GM21526 (cell line): ENCODE data around the gene CYB561A3.
"Not testable (repeated sequence)": the region's sequence is repeated elsewhere in the genome, so short reads cannot be mapped to it uniquely, and the experiment has no call there.

Experiments used
- ATAC-seq: cut with Tn5 transposase; IDR thresholded peaks from one replicate; pipeline ENCODE4 v1.9.1; 2021; ENCODE audit warnings: moderate library complexity; ENCODE audit not compliant: unreplicated experiment, low FRiP score

CYB561A3 gene

DNA sequence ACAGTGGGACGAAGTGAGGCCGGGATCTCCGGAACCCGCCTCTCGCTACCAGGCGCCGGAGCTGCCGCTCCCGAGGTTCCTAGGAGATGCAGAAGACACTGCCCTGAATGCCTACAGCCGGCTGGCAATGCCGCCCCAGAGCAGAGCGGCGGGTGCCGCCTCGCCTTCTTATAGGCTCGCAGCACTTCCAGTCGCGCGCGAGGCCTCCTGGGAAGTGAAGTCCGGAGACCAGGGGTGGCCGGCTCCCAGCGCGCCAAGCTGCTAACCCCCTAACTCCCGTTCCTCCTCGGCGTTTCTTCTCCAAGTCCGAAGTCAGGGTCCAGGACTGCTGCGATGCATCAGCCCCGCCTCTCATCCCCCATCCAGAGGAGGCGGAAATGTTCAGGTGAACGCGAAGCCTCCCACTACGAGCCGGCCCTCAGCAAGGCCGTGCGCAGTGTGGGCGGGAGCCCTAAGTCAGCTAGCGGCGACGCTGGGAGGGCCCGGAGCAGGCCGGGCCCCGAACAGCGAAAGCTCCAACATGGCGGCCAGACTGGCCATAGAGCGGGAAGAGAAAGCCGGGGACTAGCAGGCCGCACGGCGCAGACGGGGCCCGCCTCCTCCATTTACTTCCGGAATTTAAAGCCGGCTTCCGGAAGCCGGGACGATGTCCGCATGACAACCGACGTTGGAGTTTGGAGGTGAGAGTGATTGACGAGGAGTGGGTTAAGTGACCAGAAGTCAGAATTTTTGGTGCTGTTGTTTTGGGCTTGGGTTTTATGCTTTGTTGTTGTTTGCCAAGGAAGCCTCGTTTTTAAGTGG is at the start of gene CYB561A3, which contains the start of gene TMEM138:
CYB561A3 (minus strand) TSS at position 142 of the 801 bp plus-strand sequence. CDS start 5,169 bp downstream, outside the sequence.
TMEM138 (plus strand) TSS at position 634 of the 801 bp plus-strand sequence. CDS start 2,017 bp downstream, outside the sequence.
- ATAC-seq: peak; percentile 73

DNA sequence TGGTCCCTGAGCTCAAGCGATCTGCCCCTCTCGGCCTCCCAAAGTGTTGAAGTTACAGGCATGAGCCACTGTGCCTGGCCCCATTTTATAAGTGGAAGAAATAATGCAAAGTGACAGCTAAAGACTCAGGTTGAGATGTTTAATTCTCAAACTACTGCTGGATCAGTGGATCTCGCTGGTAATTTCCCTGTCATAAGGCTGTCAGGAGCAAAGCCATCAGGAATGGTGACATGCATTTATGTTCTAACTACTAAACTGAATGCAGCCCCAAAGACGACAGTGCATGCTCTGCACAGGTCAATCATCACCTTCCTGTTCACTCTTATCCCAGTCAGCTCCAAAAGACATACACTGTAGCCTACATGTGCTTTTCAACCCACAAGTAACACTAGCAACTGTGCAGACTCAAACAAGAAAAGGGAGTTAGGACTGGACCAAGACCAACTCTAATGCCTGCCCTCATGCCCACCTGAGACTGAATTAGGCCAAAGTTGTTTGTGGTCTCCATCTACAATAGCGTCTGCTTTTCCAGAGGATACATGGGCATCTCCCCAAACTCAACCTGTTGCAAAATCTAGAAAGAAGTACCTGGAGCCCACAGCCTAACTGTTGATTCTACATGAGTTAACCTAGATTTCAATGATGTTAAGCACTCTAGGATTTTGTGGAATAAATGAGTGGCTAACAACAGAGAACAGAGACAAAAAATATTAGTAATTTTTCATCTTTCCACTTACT is 45.5 kb upstream of the CYB561A3 start:
- no peak for ATAC-seq

- no peak for ATAC-seq
These were observed 44.4 kb upstream of the CYB561A3 start for GRCh38 chr11:61406067-61406466.

DNA sequence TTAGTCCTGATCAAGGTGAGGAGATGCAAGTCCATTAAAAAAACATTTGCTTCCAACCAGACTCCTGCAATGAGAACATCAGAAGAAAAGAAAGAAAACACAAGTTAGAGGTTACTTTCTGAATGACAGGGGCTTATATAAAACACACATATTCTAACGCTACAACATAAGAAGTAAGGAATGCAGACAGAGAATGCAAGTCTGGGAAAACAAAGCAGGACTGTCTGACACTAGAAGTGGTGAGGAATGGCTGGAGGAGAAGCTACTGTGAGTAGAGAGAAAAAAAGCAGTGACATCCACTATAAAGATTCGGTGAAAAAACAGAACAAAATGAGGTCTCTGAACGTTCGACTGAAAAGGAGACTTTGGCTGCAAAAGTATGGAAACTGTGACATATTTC is 43.0 kb upstream of the CYB561A3 start:
- no peak for ATAC-seq

DNA sequence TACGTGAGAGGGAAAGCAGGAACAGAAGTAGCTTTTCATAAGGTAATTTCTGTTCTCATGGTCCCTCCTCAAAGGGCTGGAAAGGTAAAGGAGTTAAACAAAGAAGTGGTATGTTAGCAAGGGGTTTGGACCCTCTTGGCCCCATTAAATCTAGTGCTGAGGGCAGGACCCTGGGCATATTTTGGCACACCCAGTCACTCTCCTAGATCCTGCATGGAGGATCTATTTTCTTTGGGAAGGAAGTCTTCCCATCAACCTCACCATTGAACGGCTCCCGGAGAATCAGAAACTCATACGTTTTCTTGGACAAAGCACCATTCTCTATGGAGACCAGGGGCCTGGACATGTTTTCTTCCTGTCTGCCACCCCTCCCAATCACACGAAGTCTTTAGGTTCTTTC is 42.4 kb upstream of the CYB561A3 start:
- no peak for ATAC-seq

DNA sequence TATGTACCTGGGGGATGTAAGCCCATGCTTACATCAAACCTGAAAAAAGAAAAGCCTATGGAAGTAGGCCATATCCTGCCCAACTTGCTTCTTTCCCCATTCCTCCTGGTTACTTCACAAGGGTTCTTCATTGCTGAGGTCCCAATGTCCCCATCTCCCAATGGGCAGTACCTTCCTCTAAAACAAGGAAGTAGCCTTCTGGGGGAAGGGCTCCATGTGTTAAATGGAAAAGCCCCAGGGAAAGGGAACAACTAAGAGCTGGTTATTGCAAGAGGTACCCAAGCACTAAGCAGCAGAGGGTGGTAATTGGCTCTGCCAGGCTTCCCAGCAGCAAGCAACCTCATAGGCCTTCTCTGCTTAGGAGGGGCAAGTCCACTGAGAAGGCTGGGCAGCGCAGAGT is 42.0 kb upstream of the CYB561A3 start:
- no peak for ATAC-seq

DNA sequence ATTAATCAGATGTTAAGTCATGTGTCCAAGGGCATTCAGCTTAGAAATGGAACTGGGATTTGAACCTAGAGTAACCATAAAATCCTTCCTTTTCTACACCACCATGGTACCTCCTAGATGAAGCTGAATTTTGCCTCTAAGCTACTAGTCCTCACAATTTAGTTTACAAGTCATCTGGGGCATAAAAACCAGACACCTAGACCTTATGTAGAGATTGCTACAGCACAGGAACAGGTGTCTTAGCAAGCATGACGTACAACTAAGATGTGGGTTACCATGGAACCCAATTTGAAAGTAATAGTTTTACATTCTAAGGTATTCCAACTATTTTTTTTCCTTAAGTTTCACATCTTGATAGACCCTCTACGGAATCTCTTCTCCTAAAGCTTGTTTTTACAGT is 39.9 kb upstream of the CYB561A3 start:
- no peak for ATAC-seq

- no peak for ATAC-seq
These were observed 39.5 kb upstream of the CYB561A3 start for GRCh38 chr11:61401173-61401572.

DNA sequence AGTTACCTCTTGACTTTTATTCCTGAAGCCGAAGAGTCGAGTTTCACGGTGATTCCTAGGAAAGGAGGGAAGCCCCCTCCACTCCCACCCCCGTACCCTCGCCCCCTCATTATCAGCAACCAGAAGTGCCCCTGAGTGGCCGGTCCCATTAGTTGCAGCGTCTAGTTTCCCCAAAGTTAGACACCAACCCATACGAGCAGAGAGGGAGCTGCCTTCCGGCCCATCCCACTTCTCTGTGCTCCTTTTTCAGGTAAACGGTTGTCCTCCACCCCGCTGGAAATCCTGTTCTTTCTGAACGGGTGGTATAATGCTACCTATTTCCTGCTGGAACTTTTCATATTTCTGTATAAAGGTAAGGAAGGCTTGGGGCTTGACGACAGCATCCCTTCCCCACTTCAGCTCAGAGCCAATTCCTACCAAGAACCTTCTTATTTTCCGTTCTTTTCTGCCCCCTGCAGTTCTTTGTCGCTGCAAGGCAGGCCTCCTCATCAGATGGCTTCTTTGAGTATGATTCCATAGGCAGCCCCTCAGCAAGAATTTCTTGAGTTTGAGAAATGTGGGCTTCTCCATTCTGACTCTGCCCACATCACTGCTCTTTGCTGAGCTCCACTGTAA is 31.4 kb upstream of the CYB561A3 start:
- peak; percentile 30 for ATAC-seq

DNA sequence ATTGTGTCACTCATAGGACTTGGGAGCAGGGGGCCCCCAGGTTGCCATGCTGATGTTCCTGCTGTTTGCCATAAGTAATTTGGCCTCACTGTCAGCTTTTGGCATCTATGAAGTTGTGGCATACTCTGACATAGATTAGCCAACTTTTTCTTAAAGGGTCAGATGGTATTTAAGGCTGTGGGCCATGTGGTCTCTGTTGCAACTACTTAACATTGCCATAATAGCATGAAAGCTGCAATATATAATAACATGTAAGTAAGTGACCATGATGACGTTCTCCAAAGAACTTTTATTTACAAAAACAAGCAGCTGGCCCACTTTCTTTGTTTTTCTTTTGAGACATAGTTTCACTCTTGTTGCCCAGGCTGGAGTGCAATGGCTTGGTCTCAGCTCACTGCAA is 28.5 kb upstream of the CYB561A3 start:
- no peak for ATAC-seq

DNA sequence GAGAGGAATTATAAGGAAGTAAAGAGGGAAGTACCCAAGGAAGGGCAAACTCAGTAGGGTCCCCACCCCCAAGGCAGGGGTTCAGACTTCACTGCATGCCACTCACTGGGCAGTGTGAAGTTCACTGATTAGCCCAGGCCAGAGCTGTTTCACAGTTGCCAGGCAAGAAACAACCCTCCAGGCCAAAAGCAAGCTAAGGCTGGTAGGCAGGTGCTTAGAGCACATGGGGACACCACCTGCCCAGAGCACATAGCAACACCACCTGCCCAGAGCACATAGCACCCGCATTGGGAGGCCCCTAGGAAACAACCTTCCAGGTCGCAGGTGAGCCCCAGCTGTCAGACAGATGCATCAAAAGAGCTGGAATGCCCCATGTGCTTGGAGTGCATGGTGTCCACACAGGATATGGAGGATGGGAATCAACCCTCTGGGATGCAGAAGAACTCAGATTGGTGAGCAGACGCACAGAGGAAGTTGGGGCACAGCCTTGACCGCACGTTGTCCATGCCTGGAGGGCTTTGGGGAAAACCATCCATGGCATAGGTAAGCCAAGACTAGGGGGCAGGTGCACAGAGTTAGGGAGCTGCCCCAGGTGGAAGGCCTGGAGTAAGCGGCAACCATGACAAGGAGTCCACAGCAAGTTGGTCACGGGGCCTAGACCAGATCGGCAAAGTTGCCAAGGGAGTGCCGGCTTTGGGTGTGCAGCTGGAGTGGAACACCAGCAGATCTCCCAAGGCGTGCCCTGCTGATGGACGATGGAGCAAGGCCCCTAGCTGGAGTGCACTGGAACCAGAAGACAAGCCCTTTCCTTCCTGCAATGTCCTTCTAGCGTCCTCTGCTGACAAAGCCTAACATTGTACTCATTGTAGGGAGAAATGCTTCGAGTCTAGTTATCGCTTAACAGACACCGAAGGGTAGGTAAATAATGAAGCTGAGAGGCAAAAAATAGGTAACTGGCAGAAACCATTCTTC is 22.9 kb upstream of the CYB561A3 start:
- no peak for ATAC-seq

GRCh38 chr11:61383859-61384258 is 22.2 kb upstream of the CYB561A3 start:
- ATAC-seq: not testable (repeated sequence)

DNA sequence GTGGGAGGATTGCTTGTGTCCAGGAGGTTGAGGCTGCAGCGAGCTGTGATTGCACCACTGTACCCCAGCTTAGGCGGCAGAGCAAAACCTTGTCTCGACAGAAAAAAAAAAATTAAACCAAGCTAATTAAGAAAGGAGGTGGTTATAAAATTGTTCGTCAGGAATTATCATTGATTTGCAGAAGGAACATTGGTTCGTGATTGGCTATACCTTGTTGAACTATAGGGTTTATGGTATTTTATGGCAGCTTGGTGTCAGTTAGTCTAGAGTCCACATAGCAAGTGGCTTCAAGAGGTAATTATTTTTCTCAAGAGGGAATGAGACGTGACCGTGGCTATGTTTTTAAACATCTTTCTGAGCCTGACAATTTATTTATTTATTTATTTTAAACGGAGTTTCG is 19.2 kb upstream of the CYB561A3 start:
- no peak for ATAC-seq

DNA sequence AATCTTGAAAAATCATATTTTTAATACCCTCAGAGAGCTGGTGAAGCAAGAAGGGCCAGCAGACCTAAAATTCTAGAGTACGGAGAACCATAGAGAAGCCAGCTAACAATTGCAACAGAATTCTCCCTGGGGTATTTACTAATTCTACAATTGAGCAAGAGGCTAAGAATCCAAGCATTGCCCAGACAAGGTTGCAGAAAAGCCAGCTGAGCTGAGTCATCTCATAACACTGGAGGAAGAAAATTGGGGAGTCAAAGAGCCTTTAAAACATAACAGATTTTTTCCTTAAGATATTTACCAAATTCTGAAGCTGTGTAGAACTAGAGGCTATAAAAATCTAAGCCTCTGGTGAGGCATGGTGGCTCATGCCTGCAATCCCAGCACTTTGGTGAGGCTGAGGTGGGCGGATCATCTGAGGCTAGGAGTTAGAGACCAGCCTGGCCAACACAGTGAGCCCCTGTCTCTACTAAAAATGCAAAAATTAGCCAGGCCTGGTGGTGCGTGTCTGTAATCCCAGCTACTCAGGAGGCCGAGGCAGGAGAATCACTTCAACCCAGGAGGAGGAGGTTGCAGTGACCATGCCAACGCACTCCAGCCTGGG is 17.1 kb upstream of the CYB561A3 start:
- ATAC-seq: no peak

GRCh38 chr11:61377461-61378160 is 15.9 kb upstream of the CYB561A3 start:
- ATAC-seq: no peak

GRCh38 chr11:61375761-61376108 is 14.1 kb upstream of the CYB561A3 start:
- no peak for ATAC-seq

DNA sequence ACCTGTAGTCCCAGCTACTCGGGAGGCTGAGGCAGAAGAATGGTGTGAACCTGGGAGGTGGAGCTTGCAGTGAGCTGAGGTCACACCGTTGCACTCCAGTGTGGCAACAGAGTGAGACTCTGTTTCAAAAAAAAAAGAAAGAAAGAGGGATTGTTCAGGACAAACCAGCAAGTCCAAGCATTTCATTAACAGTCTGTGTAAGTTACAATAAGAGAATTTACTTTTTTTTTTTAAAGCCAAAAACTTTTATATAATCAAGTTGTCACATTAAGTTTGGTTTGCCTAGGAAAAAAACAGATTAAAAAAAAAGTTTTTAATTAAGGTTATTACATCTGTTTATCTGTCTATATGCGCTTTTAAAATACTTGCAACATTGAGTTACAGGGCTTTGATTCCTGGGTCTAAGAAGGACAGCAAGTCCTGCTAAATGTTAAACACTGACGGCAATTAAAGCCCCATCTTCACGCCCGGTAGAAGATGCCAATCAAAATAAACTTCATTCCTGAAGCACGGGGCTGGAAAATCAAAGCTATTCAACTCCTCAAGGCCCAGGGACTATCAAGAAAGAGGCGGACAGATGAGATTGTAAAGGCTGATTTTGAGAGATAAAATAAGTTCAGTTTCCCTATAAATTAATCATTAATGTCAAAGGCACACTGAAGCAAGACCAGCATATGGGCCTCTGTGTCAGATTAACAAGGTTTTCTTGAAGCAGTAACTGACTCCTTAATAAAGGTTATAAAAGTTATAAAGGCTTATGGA is 11.2 kb upstream of the CYB561A3 start:
- no peak for ATAC-seq

- ATAC-seq: no peak
These were observed 8.8 kb upstream of the CYB561A3 start for GRCh38 chr11:61370349-61371005.
